Common myeloid progenitor, CD34-positive (primary cell): Measurements from ENCODE around the gene SLC6A17.
A peak's percentile ranks its signal among the peaks of the same experiment; 100 is the strongest.

Experiments used
- CTCF ChIA-PET: fragments of 350-600 bp; sonication (Branson Sonifier 250); formaldehyde crosslinking; loops from one replicate; lab custom pipeline; 2021; ENCODE audit warnings: antibody characterized with exemption; lab: Charles Lee
- POLR2A ChIA-PET: fragments of 350-600 bp; sonication (Branson Sonifier 250); formaldehyde crosslinking; loops from one replicate; lab custom pipeline; 2021; ENCODE audit warnings: antibody characterized with exemption; lab: Charles Lee
- DNase-seq, 3 donors: peaks; one replicate each; pipeline versions ENCODE4 v3.0.0 to v3.0.0-alpha.2; 2013
- H3K27ac ChIP-seq, 2 experiments: 1 replicate in 1 of 2; 2 replicates in 1 of 2; pipeline ENCODE4 v1.7.0; 2013; ENCODE audit warnings: inconsistent platforms in 2 of 2, low read length in 2 of 2, mild to moderate bottlenecking in 2 of 2, low read depth in 1 of 2, moderate library complexity in 1 of 2; ENCODE audit not compliant: severe bottlenecking in 2 of 2, insufficient read depth in 1 of 2, poor library complexity in 1 of 2
- H3K27me3 ChIP-seq, 5 experiments: replicated peaks in 2 of 5; 1 replicate in 3 of 5; 2 replicates in 2 of 5; pipeline versions ENCODE4 v1.6.1 to v1.7.0; 2013; ENCODE audit warnings: low read length in 4 of 5, mild to moderate bottlenecking in 2 of 5, moderate library complexity in 2 of 5, inconsistent platforms in 1 of 5; ENCODE audit not compliant: insufficient read depth in 5 of 5, control insufficient read depth in 4 of 5
- H3K36me3 ChIP-seq, 4 experiments: 1 replicate in 2 of 4; 2 replicates in 2 of 4; pipeline versions ENCODE4 v1.6.1 to v1.7.0; 2013; ENCODE audit warnings: low read length in 3 of 4, control low read depth in 1 of 4, mild to moderate bottlenecking in 1 of 4; ENCODE audit not compliant: control insufficient read depth in 4 of 4, insufficient read depth in 4 of 4
- H3K4me1 ChIP-seq, 4 experiments: 1 replicate in 3 of 4; 2 replicates in 1 of 4; pipeline versions ENCODE4 v1.6.1 to v1.7.1; 2013; ENCODE audit warnings: low read length in 3 of 4, mild to moderate bottlenecking in 3 of 4, control low read depth in 1 of 4, inconsistent platforms in 1 of 4, moderate library complexity in 1 of 4; ENCODE audit not compliant: control insufficient read depth in 4 of 4, insufficient read depth in 4 of 4; ENCODE audit errors: control extremely low read depth in 1 of 4
- H3K4me3 ChIP-seq, 7 experiments: 1 replicate in 4 of 7; 2 replicates in 3 of 7; pipeline versions ENCODE4 v1.5.1 to v1.7.0; 2013; ENCODE audit warnings: mild to moderate bottlenecking in 7 of 7, low read length in 6 of 7, moderate library complexity in 6 of 7, inconsistent platforms in 2 of 7, low read depth in 2 of 7, control low read depth in 1 of 7; ENCODE audit not compliant: insufficient read depth in 4 of 7, control insufficient read depth in 1 of 7; ENCODE audit errors: extremely low read depth in 1 of 7
- H3K9me3 ChIP-seq, 5 experiments: 1 replicate in 4 of 5; 2 replicates in 1 of 5; pipeline versions ENCODE4 v1.6.1 to v1.7.1; 2013; ENCODE audit warnings: low read length in 4 of 5, mild to moderate bottlenecking in 2 of 5, inconsistent platforms in 1 of 5, low read depth in 1 of 5, moderate library complexity in 1 of 5; ENCODE audit not compliant: control insufficient read depth in 4 of 5, insufficient read depth in 2 of 5; ENCODE audit errors: control extremely low read depth in 1 of 5
- WGBS: methylation state at CpG from one replicate; pipeline ENCODE4 v1.1.5; 2013; ENCODE audit not compliant: insufficient coverage; 5-methylcytosine and 5-hydroxymethylcytosine counted together

Gene SLC6A17

DNA sequence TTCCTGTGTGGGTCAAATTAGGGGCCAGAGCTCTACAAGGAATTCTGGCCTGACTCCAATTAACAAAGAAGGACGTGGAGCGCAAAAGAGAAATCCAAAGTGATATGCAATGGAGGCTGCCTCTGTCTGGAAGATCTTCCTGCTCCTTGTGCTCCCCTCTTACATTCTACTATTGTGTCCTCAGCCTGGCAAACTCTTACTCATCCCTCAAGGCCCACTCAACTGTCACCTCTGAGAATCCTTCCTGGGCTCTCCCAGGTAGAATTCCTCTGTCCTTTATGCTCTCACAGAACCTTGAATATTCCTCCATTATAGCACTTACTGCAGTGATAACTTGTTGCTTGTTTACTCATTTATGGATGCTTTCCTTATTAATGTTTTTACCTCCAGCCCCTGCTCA is 91.2 kb downstream of the SLC6A17 start:
- Histone ChIP-seq H3K27ac (no peak overlapping the region), H3K36me3 (no peaks in the 10 kb centered on the region), H3K4me1 (peaks cover 4 to 15% (median 12%) of the 10 kb centered on the region in 4 experiments), H3K4me3 (no peak overlapping the region), H3K27me3 (peaks cover 0 to 1% (median 0%) of the 10 kb centered on the region in 5 experiments), H3K9me3 (no peaks in the 10 kb centered on the region)
- no peak for DNase-seq
- 50% methylated on average over 2 of the region's 2 CpGs for WGBS
- POLR2A ChIA-PET, result no interaction called here
- CTCF ChIA-PET, result interaction anchor here (1.2 kb wide), 1 partner anchor 22 kb away, joined by 3 read pairs; no protein-coding TSS in a partner anchor

DNA sequence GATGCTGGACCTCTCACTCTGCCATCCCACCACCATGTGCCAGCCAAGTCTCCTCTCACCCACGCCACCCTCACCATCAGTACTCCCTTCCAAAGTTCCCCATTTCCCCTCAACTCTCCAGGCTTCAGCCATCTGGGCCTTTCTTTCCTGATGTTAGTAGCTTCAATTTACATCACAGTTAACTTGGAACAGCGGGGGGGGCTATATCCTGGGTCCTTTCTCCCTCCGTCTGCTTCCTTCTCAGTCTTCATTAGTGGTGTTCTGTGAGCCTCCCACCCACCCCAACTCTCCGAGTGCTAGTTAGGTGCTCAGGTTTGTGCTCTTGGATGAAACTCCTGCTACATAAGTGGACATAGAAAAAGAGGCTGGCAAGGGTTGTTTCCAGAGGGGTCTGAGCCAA is 91.8 kb downstream of the SLC6A17 start:
- CTCF ChIA-PET, result interaction anchor here (0.6 to 1.0 kb wide), 2 partner anchors 29 to 49 kb away, joined by 3 to 4 read pairs; no protein-coding TSS in a partner anchor
- 100% methylated on average over 1 of the region's 4 CpGs for WGBS

GRCh38 chr1:110242731-110243130 is 92.4 kb downstream of the SLC6A17 start:
- Histone ChIP-seq H3K4me3 (no peak overlapping the region), H3K27me3 (peaks cover 0 to 1% (median 0%) of the 10 kb centered on the region in 5 experiments), H3K9me3 (no peaks in the 10 kb centered on the region), H3K27ac (no peak overlapping the region), H3K4me1 (peaks cover 4 to 15% (median 12%) of the 10 kb centered on the region in 4 experiments), H3K36me3 (no peaks in the 10 kb centered on the region)
- 92% methylated on average over 2 of the region's 4 CpGs for WGBS
- CTCF ChIA-PET, result interaction anchor here (0.6 to 1.2 kb wide), 3 partner anchors 30 to 48 kb away, joined by 3 to 4 read pairs (median 4); no protein-coding TSS in a partner anchor
- POLR2A ChIA-PET, result no interaction called here
- DNase-seq, result no peak

More for the DNA sequence above, 91.8 kb downstream of the SLC6A17 start:
- DNase-seq, result no peak
- no peak overlapping the region for H3K4me3 ChIP-seq
- peaks cover 0 to 1% (median 0%) of the 10 kb centered on the region in 5 experiments for H3K27me3 ChIP-seq
- peaks cover 4 to 15% (median 12%) of the 10 kb centered on the region in 4 experiments for H3K4me1 ChIP-seq
- POLR2A ChIA-PET, result no interaction called here
- no peaks in the 10 kb centered on the region for H3K36me3 ChIP-seq
- H3K27ac ChIP-seq, result no peak overlapping the region
- H3K9me3 ChIP-seq, result no peaks in the 10 kb centered on the region

DNA sequence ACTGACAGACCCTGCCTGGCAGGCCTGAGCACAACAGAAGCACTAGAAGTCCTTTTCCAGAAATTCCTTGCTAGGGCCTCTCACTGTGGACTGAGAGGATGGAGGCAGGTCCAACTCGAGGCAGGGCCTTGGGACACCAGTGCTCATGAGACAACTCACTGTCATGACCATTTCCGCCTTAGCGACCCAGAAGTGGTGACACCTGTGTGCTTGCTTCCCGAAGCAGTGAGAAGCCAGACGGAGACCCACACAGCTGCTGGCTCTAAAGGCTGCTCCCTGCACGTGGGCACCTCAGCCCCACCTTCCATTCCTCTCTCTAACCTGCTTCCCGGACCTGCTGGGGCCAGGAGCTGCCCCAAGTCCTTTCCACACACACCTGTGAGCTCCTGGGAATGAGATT is 92.9 kb downstream of the SLC6A17 start:
- peak overlapping the region in 1 of 7 experiments; percentile 15 for H3K4me3 ChIP-seq
- H3K27ac ChIP-seq, result no peak overlapping the region
- CTCF ChIA-PET, result interaction anchor here (1.2 kb wide), 1 partner anchor 36 kb away, joined by 4 read pairs; no protein-coding TSS in a partner anchor
- no peak for DNase-seq
- H3K36me3 ChIP-seq, result no peaks in the 10 kb centered on the region
- H3K4me1 ChIP-seq, result peaks cover 4 to 15% (median 12%) of the 10 kb centered on the region in 4 experiments
- H3K9me3 ChIP-seq, result no peaks in the 10 kb centered on the region
- POLR2A ChIA-PET, result no interaction called here
- H3K27me3 ChIP-seq, result peaks cover 0 to 1% (median 0%) of the 10 kb centered on the region in 5 experiments
- 71% methylated on average over 6 of the region's 7 CpGs for WGBS

GRCh38 chr1:110243574-110243973 is 93.3 kb downstream of the SLC6A17 start:
- Histone ChIP-seq H3K36me3 (no peaks in the 10 kb centered on the region), H3K4me1 (peaks cover 4 to 15% (median 12%) of the 10 kb centered on the region in 4 experiments), H3K27me3 (peaks cover 0 to 1% (median 0%) of the 10 kb centered on the region in 5 experiments), H3K27ac (no peak overlapping the region), H3K4me3 (peak overlapping the region in 1 of 7 experiments; percentile 15), H3K9me3 (no peaks in the 10 kb centered on the region)
- WGBS, result 9% methylated on average over 9 of the region's 9 CpGs
- peak in 2 of 3 donors; percentile 73 to 81 for DNase-seq
- ChIA-PET CTCF (interaction anchor here (1.2 to 1.4 kb wide), 2 partner anchors 36 to 41 kb away, joined by 4 read pairs; no protein-coding TSS in a partner anchor), POLR2A (no interaction called here)

- H3K36me3 ChIP-seq, result no peaks in the 10 kb centered on the region
- peaks cover 0 to 1% (median 0%) of the 10 kb centered on the region in 5 experiments for H3K27me3 ChIP-seq
- no peaks in the 10 kb centered on the region for H3K9me3 ChIP-seq
- 96% methylated on average over 6 of the region's 9 CpGs for WGBS
- ChIA-PET POLR2A (interaction anchor here (0.6 kb wide), 1 partner anchor 834 kb away, joined by 3 read pairs; no protein-coding TSS in a partner anchor), CTCF (interaction anchor here (0.9 to 3.3 kb wide), 8 partner anchors 10 to 67 kb away, joined by 3 to 23 read pairs (median 4); partner anchors contain the start of gene KCNC4)
- no peak for DNase-seq
- no peak overlapping the region for H3K27ac ChIP-seq
- no peak overlapping the region for H3K4me3 ChIP-seq
- peaks cover 4 to 15% (median 12%) of the 10 kb centered on the region in 4 experiments for H3K4me1 ChIP-seq
Measured at GRCh38 chr1:110245876-110246620, 95.8 kb downstream of the SLC6A17 start.

DNA sequence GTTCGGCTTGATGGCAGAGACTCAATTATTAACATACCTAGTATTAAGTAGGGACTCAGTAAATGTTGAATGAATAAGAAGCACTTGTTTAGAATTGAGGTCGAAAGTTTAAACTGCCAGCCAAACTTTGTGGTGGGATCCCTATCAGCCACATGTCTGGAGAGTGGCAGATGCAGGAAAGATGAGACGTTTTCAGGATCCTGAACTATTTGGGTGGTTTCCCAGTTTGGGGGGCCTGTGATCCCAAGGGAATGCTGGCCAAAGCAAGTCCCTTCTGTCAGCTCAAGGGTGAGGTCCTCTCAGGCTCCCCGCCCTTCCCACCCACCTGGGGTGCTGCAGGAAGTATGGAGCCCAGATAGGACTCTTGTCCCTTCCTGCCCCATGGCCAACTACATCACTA is 98.5 kb downstream of the SLC6A17 start:
- Histone ChIP-seq H3K4me1 (peaks cover 4 to 7% (median 7%) of the 10 kb centered on the region in 4 experiments), H3K36me3 (no peaks in the 10 kb centered on the region), H3K27ac (no peak overlapping the region), H3K4me3 (no peak overlapping the region), H3K9me3 (no peaks in the 10 kb centered on the region), H3K27me3 (peaks cover 0 to 1% (median 0%) of the 10 kb centered on the region in 5 experiments)
- DNase-seq, result no peak
- CTCF ChIA-PET, result no interaction called here
- POLR2A ChIA-PET, result no interaction called here
- WGBS, result 86% methylated on average over 2 of the region's 4 CpGs
